ENCODE results near the gene MAEL.
"Not testable (repeated sequence)": the region's sequence is repeated elsewhere in the genome, so short reads cannot be mapped to it uniquely, and the experiment has no call there.

MAEL gene

DNA sequence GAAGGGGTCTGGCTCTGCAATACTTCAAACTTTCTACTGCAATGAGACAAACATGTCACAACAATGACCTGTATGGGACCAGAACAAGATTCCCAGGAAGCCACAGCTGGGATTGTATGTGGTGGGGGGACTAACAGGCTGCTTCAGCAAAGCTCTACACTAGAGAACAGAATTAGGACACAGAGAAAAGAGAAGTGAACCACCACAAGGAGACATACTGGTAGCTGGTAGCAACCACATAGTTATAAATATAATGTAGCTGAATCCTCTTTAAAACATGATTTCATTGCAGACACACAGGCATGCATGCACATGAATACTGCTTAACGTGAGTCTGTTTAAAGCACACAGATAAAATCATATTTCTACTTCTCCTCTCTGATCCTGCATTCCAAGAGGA, 10.3 kb upstream of the MAEL start:
- no peak for DNase-seq (ENCODE audit: low read depth)

- DNase-seq (ENCODE audit: low read depth): no peak
These were observed 8.7 kb upstream of the MAEL start for GRCh38 chr1:166980383-166980782.

DNA sequence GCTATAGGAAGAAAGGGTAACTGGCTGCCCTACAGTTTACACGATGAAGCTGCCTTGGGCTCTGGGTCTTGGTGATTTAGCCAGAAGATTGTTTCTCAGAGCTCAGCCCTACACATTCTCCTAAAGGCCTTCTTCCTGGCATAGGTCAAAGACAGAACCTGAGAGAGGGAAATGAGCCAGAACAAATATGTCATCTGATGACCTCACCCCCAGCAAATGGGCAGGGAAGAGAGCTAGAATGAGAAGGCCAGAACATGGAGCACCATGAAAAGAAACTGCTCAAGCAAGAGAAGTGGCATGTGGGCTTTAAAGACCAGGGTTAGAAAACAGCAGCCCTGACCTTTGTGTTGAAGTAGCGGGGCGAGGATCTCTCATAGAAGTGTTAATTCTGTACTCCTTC, 8.3 kb upstream of the MAEL start:
- DNase-seq (ENCODE audit: low read depth): no peak

- no peak for DNase-seq (ENCODE audit: low read depth)
These were observed 7.5 kb upstream of the MAEL start for GRCh38 chr1:166981589-166981988.

GRCh38 chr1:166999075-166999474, 10.0 kb downstream of the MAEL start:
- peak; percentile 68 for DNase-seq (ENCODE audit: low read depth)

DNA sequence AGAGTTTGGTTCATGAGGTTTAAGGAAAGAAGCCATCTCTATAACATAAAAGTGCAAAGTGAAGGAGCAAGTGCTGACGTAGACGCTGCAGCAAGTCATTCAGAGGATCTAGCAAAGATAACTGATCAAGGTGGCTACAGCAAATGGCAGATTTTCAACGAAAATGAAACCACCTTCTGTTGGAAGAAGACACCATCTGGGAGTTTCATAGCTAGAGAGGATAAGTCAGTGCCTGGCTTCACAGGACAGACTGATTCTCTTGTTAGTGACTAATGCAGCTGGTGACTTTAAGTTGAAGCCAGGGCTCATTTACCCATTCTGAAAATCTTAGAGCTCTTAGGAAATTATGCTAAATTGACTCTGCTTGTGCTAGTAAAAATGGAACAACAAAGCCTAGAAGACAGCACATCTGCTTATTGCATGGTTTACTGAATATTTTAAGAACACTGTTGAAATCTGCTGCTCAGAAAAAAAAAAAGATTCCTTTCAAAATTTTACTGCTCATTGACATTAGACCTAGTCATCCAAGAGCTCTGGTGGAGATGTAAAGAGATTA, 10.5 kb downstream of the MAEL start:
- DNase-seq (ENCODE audit: low read depth): no peak

- no peak for DNase-seq (ENCODE audit: low read depth)
These were observed 11.5 kb downstream of the MAEL start for GRCh38 chr1:167000546-167000945.

- DNase-seq (ENCODE audit: low read depth): no peak
These were observed 13.3 kb downstream of the MAEL start for GRCh38 chr1:167002354-167002753.

DNA sequence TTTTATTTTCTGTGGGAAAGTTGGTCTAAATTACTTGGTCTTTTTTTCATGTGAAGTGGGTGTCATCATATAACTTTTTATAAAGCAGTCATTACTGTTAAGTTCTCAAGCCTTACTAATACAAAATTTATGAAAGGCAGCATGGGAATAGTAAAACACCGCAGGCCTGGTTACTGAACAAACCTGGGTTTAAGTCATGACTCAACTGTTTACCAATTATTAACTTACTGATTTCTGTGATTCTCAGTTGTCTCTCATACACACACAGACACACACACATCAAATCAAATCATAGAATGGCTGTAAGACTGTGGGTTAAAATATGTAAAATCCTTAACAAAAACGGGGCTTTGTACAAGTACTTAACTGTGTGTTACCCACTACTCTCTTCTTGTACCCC, 14.6 kb downstream of the MAEL start:
- DNase-seq (ENCODE audit: low read depth): no peak

DNA sequence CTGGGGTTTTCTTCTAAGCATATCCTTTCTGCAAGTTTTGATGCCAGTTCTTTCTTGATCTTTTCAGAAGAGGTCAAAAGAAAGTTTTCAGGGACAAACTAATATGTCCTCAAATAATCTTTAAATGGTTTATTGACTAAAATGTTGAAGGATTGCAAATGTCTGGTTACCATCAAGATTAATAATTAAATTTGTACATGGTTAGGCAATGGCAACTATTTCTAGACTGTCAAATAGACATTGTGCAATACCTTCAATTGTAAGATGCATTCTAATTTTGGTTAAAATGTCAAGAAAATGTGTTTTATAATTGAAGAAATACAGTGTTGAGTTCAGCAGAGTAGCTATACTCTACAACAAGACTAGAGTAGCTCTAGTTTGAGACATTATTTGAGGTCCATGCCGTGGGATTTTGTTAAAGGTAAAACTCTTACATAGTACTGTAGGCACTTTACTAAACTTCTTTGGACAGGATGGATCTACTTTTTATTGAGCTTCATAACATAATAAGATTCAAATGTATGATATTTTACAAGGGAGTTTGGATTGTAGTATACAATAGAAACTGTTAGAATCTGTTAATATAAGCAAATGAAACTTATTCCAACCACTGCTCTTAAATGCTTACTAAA, 22.6 kb downstream of the MAEL start:
- DNase-seq (ENCODE audit: low read depth): no peak

- no peak for DNase-seq (ENCODE audit: low read depth)
These were observed 23.5 kb downstream of the MAEL start for GRCh38 chr1:167012570-167012969.

GRCh38 chr1:167013108-167013929, 24.2 kb downstream of the MAEL start:
- no peak for DNase-seq (ENCODE audit: low read depth)

DNA sequence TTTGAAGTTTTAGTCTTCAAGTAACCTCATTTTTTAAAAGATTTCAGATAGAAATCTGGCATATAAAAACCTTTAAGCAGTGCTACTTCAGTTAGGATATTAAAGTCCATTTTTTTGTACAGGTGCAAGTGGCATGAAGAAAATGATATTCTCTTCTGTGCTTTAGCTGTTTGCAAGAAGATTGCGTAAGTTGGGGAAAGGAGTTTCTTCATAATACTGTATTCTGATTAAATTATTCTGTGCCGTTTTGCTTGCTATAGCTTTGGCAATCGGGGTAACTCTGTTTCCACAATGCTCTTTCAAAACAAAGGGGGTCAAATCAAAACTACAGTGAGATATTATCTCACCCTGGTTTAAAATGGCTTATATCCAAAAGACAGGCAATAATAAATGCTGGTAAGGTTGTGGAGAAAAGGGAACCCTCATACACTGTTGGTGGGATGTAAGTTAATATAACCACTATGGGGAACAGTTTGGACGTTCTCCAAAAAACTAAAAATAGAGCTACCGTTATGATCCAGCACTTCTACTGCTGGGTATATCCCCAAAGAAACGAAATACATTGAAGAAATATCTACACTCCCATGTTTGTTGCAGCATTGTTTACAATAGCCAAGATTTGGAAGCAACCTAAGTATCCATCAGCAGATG, 27.1 kb downstream of the MAEL start:
- DNase-seq (ENCODE audit: low read depth): no peak

GRCh38 chr1:167022384-167022783, 33.3 kb downstream of the MAEL start:
- DNase-seq (ENCODE audit: low read depth): no peak

DNA sequence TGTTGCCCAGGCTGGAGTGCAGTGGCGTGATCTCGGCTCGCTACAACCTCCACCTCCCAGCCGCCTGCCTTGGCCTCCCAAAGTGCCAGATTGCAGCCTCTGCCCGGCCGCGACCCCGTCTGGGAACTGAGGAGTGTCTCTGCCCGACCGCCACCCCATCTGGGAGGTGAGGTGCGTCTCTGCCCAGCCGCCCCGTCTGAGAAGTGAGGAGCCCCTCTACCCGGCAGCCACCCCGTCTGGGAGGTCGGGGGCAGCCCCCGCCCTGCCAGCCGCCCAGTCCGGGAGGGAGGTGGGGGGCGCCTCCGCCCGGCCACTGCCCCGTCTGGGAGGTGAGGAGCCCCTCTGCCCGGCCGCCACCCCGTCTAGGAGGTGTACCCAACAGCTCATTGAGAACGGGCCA, 40.5 kb downstream of the MAEL start:
- not testable (repeated sequence) for DNase-seq (ENCODE audit: low read depth)

DNA sequence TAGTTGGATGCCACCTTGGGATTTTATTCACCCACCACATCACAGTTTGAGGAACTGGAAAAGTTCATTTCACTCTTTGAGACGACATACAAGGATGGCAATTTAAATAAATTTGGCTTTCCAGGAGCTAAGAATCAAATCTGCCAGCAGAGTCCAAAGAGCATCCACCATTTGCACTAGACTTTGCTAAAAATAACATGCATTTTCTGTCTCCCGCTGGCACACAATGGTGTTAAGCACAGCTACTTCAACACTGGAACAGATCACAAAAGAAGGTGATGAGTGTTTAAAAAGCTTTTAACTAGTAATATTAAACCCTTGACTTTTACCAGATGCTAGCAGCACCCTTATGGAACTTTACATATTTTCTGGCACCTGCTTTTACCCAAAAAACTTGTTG, 44.6 kb downstream of the MAEL start:
- no peak for DNase-seq (ENCODE audit: low read depth)

DNA sequence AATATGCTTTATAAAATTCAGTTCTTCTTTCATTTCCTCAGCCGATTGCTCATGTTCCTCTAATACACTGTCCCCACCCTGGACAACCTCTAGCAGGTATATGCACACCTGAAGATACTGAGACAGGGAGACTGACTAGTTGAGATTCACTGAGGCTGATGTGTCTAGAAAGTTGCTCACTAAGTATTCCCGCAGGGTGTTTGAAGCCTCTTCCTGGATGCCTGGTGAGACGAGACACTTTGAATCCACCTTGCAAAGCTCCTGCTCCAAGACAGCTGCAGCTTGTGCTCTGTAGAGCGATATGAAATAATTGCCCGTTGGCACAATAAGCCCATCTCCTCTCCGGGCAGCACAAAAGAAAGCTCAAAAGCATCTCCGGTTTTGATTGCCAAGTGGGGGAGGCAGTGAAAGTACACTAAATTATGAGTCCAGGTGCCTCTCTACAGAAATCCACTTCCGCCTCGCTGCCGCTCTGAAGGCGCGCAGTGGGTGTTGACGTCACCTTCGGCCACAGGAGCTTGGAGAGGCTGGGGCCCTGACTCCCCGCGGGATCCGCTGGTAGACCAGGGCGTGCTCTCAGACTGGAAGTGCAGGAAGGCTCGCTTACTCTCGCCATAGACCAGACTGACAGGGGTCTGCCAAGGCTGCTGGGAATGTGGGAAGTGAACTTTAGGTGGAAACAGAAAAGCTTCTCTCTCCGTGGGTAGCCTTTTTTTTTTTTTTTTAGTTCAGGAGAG, 54.8 kb downstream of the MAEL start:
- peak; percentile 42 for DNase-seq (ENCODE audit: low read depth)

- DNase-seq (ENCODE audit: low read depth): no peak
These were observed 62.8 kb downstream of the MAEL start for GRCh38 chr1:167051907-167052306.

DNA sequence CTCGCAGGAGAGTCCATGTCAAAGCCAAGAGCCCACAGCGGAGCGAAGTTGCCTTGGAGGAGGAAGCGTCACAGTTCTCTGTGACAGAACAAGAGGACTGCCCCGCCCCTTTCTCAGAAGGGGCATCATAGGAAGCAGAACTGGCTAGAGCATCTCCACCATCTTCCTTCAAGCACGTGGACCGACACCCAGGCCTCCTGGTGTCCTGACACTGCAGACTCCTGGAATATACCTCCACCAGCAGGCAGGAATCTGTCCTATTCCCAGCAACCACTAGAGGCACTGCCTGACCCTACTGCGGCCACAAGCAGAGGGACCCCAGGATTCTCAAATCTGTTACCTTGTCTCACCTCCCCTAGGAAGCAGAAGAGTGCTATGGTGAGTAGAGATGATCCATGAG, 63.3 kb downstream of the MAEL start:
- peak; percentile 11 for DNase-seq (ENCODE audit: low read depth)

DNA sequence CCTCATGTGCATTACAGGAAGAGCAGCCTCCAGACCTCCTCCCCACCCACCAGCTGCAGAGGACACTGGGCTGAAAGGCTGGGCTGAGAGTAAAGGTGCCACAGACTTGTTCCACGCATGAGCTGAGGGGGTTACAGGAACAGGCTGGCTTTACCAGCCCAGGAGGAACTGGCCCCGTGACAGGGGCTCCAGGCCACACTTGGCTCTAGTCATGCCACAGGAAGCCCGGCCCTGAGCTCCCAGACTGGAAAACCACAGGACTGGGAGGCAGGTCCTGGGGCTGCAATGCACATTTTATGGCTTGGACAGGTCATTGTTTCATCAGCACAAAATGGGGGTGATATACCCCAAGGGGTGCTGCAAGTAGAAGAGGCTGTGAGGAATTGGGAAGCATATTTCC, 65.5 kb downstream of the MAEL start:
- DNase-seq (ENCODE audit: low read depth): no peak

- DNase-seq (ENCODE audit: low read depth): no peak
These were observed 66.0 kb downstream of the MAEL start for GRCh38 chr1:167054946-167055630.

All from iris pigment epithelial cell (primary cell).